GM19035 (cell line): ENCODE data around the gene ALPP.
"Not testable (repeated sequence)": the region's sequence is repeated elsewhere in the genome, so short reads cannot be mapped to it uniquely, and the experiment has no call there.

Source experiments
- ATAC-seq: cut with Tn5 transposase; IDR thresholded peaks from one replicate; pipeline ENCODE4 v1.9.1; 2021; ENCODE audit not compliant: unreplicated experiment

The ALPP gene

GRCh38 chr2:232363064-232363783, 15.3 kb upstream of the ALPP start:
- ATAC-seq: not testable (repeated sequence)

GRCh38 chr2:232363784-232364615, 14.6 kb upstream of the ALPP start:
- no peak for ATAC-seq

GRCh38 chr2:232364806-232365594, 13.6 kb upstream of the ALPP start:
- not testable (repeated sequence) for ATAC-seq

- no peak for ATAC-seq
These were observed 12.8 kb upstream of the ALPP start for GRCh38 chr2:232365621-232366321.

- not testable (repeated sequence) for ATAC-seq
These were observed 12.1 kb upstream of the ALPP start for GRCh38 chr2:232366461-232366860.

- ATAC-seq: no peak
These were observed 11.5 kb upstream of the ALPP start for GRCh38 chr2:232367016-232367415.

GRCh38 chr2:232367591-232368233, 10.8 kb upstream of the ALPP start:
- ATAC-seq: no peak

GRCh38 chr2:232368311-232368731, 10.2 kb upstream of the ALPP start:
- ATAC-seq: no peak

- no peak for ATAC-seq
These were observed 9.2 kb upstream of the ALPP start for GRCh38 chr2:232369126-232369951.

- not testable (repeated sequence) for ATAC-seq
These were observed 8.5 kb upstream of the ALPP start for GRCh38 chr2:232370007-232370406.

GRCh38 chr2:232372231-232373208, 6.0 kb upstream of the ALPP start:
- no peak for ATAC-seq

GRCh38 chr2:232374356-232374755, 4.2 kb upstream of the ALPP start:
- no peak for ATAC-seq

- ATAC-seq: no peak
These were observed 3.4 kb upstream of the ALPP start for GRCh38 chr2:232375164-232375563.

- ATAC-seq: no peak
These were observed 2.3 kb upstream of the ALPP start for GRCh38 chr2:232376260-232376659.

GRCh38 chr2:232376713-232377112, 1.8 kb upstream of the ALPP start:
- no peak for ATAC-seq

- ATAC-seq: no peak
These were observed 1.2 kb upstream of the ALPP start for GRCh38 chr2:232377319-232377718.

GRCh38 chr2:232377841-232378734, 463 bp upstream of the ALPP start:
- ATAC-seq: no peak
